H1 (cell line): ENCODE results near the gene SPATS2. TPM values are rescaled to one million over a fixed set of nuclear protein-coding genes. Genes with fewer than 3 reads are reported as not detected.

Experiments
- CTCF ChIA-PET: fragments of 300-600 bp; sonication (Branson Sonifier 250); formaldehyde crosslinking; loops from one replicate; lab custom pipeline; 2021; ENCODE audit not compliant: partially characterized antibody; lab: Charles Lee
- POLR2A ChIA-PET: fragments of 300-600 bp; sonication (Branson Sonifier 250); formaldehyde crosslinking; loops from one replicate; lab custom pipeline; 2021; ENCODE audit warnings: inconsistent platforms; ENCODE audit not compliant: partially characterized antibody; lab: Charles Lee
- DNase-seq, 2 experiments: peaks; one replicate each; pipeline versions ENCODE4 v3.0.0 to v3.0.0-alpha.2; 2010 to 2022; ENCODE audit warnings: low spot score in 2 of 2, low read depth in 1 of 2, mixed read lengths in 1 of 2
- FAIRE-seq: peaks from 2 replicates; lab custom pipeline; 2011; peaks lifted over from hg19 to GRCh38; lab: Jason Lieb, UNC
- H2AFZ ChIP-seq: 2 replicates; pipeline ENCODE4 v1.8.1; 2012; ENCODE audit warnings: low read length, inconsistent platforms
- H2AK5ac ChIP-seq: 2 replicates; pipeline ENCODE4 v1.6.1; 2013; ENCODE audit warnings: low read depth, low read length
- H2BK120ac ChIP-seq: replicated peaks from 2 replicates; pipeline ENCODE3; 2013; ENCODE audit warnings: low read depth, low read length, inconsistent platforms
- H2BK12ac ChIP-seq: 2 replicates; pipeline ENCODE4 v1.6.1; 2013; ENCODE audit warnings: low read depth, low read length
- H2BK15ac ChIP-seq: 2 replicates; pipeline ENCODE4 v1.6.1; 2013; ENCODE audit warnings: low read length
- H2BK20ac ChIP-seq: 2 replicates; pipeline ENCODE4 v1.6.1; 2013; ENCODE audit warnings: low read length
- H2BK5ac ChIP-seq: 2 replicates; pipeline ENCODE4 v1.6.1; 2013; ENCODE audit warnings: low read depth, low read length
- H3K14ac ChIP-seq: 2 replicates; pipeline ENCODE4 v1.6.1; 2013; ENCODE audit warnings: inconsistent platforms; ENCODE audit not compliant: insufficient read length
- H3K18ac ChIP-seq: 2 replicates; pipeline ENCODE4 v1.6.1; 2013; ENCODE audit warnings: low read length; ENCODE audit errors: extremely low read depth
- H3K23ac ChIP-seq: 2 replicates; pipeline ENCODE4 v1.6.1; 2013; ENCODE audit warnings: inconsistent platforms; ENCODE audit not compliant: insufficient read length
- H3K23me2 ChIP-seq: 2 replicates; pipeline ENCODE4 v1.6.1; 2013; ENCODE audit warnings: low read depth, low read length
- H3K27ac ChIP-seq: 2 replicates; pipeline ENCODE4 v1.6.1; 2011; ENCODE audit warnings: low read depth, low read length, inconsistent platforms
- H3K27me3 ChIP-seq, 4 experiments: replicated peaks in 1 of 4; 1 replicate in 1 of 4; 2 replicates in 3 of 4; pipeline versions ENCODE4 v1.6.1 to v1.8.1; 2011 to 2013; ENCODE audit warnings: low read length in 3 of 4, mild to moderate bottlenecking in 3 of 4, inconsistent platforms in 2 of 4, mixed read lengths in 2 of 4, moderate library complexity in 1 of 4; ENCODE audit not compliant: control insufficient read depth in 3 of 4, insufficient read depth in 3 of 4; ENCODE audit errors: extremely low read depth in 1 of 4
- H3K36me3 ChIP-seq, 4 experiments: 2 replicates each; pipeline versions ENCODE4 v1.6.1 to v1.8.1; 2011 to 2013; ENCODE audit warnings: mild to moderate bottlenecking in 4 of 4, low read length in 3 of 4, moderate library complexity in 2 of 4, control low read depth in 1 of 4, inconsistent platforms in 1 of 4; ENCODE audit not compliant: insufficient read depth in 4 of 4, control insufficient read depth in 2 of 4
- H3K4ac ChIP-seq: replicated peaks from 2 replicates; pipeline ENCODE3; 2013; ENCODE audit warnings: low read length, low read depth, mixed read lengths, inconsistent platforms; ENCODE audit not compliant: insufficient read length
- H3K4me1 ChIP-seq, 4 experiments: replicated peaks in 1 of 4; 1 replicate in 1 of 4; 2 replicates in 3 of 4; pipeline versions ENCODE4 v1.6.1 to v1.8.1; 2011 to 2013; ENCODE audit warnings: low read length in 3 of 4, inconsistent platforms in 2 of 4, mixed read lengths in 1 of 4; ENCODE audit not compliant: insufficient read depth in 4 of 4, control insufficient read depth in 3 of 4
- H3K4me2 ChIP-seq, 2 experiments: 2 replicates each; pipeline versions ENCODE4 v1.6.1 to v1.8.1; 2011 to 2013; ENCODE audit warnings: low read depth in 2 of 2, low read length in 2 of 2, control low read depth in 1 of 2, inconsistent platforms in 1 of 2, mild to moderate bottlenecking in 1 of 2; ENCODE audit not compliant: insufficient read depth in 1 of 2
- H3K4me3 ChIP-seq, 4 experiments: fragments of 200-600, 300-600 bp in 1 of 4; sonication (generic), shearing (Covaris generic), sonication (Bioruptor Twin) in 1 of 4; 2 replicates each; pipeline versions ENCODE4 v1.5.1 to v1.8.1; 2011 to 2016; ENCODE audit warnings: low read length in 4 of 4, low read depth in 3 of 4, control low read depth in 2 of 4, inconsistent platforms in 2 of 4, mild to moderate bottlenecking in 2 of 4, mixed read lengths in 1 of 4, moderate library complexity in 1 of 4; ENCODE audit not compliant: insufficient read depth in 2 of 4; ENCODE audit errors: extremely low read depth in 1 of 4
- H3K56ac ChIP-seq: replicated peaks from 2 replicates; pipeline ENCODE3; 2013; ENCODE audit warnings: low read depth, mild to moderate bottlenecking, mixed read lengths, low read length, inconsistent platforms; ENCODE audit not compliant: insufficient read length
- H3K79me1 ChIP-seq: 2 replicates; pipeline ENCODE4 v1.6.1; 2013; ENCODE audit warnings: low read depth, low read length, control low read depth
- H3K79me2 ChIP-seq, 2 experiments: 2 replicates each; pipeline versions ENCODE4 v1.6.1 to v1.8.1; 2012 to 2013; ENCODE audit warnings: low read length in 2 of 2, mild to moderate bottlenecking in 2 of 2, inconsistent platforms in 1 of 2; ENCODE audit not compliant: insufficient read depth in 2 of 2, control insufficient read depth in 1 of 2
- H3K9ac ChIP-seq, 4 experiments: replicated peaks in 1 of 4; 1 replicate in 1 of 4; 2 replicates in 3 of 4; pipeline versions ENCODE4 v1.6.1 to v1.8.1; 2011 to 2013; ENCODE audit warnings: low read depth in 3 of 4, low read length in 3 of 4, control low read depth in 2 of 4, mild to moderate bottlenecking in 2 of 4, moderate library complexity in 2 of 4, inconsistent platforms in 1 of 4; ENCODE audit errors: extremely low read depth in 1 of 4
- H3K9me3 ChIP-seq, 2 experiments: 2 replicates each; pipeline versions ENCODE4 v1.6.1 to v1.8.1; 2012 to 2013; ENCODE audit warnings: mild to moderate bottlenecking in 2 of 2, moderate library complexity in 2 of 2, control low read depth in 1 of 2, inconsistent platforms in 1 of 2, low read depth in 1 of 2, low read length in 1 of 2, mixed read lengths in 1 of 2; ENCODE audit not compliant: insufficient read depth in 2 of 2
- H4K20me1 ChIP-seq, 2 experiments: replicated peaks in 1 of 2; 2 replicates each; pipeline versions ENCODE3 to v1.8.1; 2011 to 2013; ENCODE audit warnings: inconsistent platforms in 2 of 2, low read length in 2 of 2, mild to moderate bottlenecking in 1 of 2; ENCODE audit not compliant: insufficient read depth in 2 of 2, control insufficient read depth in 1 of 2
- H4K5ac ChIP-seq: 2 replicates; pipeline ENCODE4 v1.6.1; 2013; ENCODE audit warnings: low read length, low read depth, mixed read lengths, inconsistent platforms; ENCODE audit not compliant: insufficient read length
- H4K8ac ChIP-seq: 2 replicates; pipeline ENCODE4 v1.8.0; 2013; ENCODE audit warnings: mild to moderate bottlenecking, moderate library complexity, low read length, inconsistent platforms; ENCODE audit not compliant: insufficient read depth; ENCODE audit errors: extremely low read depth
- H4K91ac ChIP-seq: replicated peaks from 2 replicates; pipeline ENCODE3; 2013; ENCODE audit warnings: low read length, mixed read lengths, inconsistent platforms; ENCODE audit not compliant: insufficient read length
- BACH1 ChIP-seq: IDR thresholded peaks from 2 replicates; pipeline ENCODE4 v1.6.1; 2012; ENCODE audit warnings: low read length, improper control_type of control experiment
- CBX5 ChIP-seq: fragments of 300-800, 300-1000 bp; sonication (generic); IDR thresholded peaks from 2 replicates; pipeline ENCODE4 v1.7.1; 2016; ENCODE audit warnings: antibody characterized with exemption, low read length, low read depth
- CREB1 ChIP-seq: IDR thresholded peaks from 2 replicates; pipeline ENCODE4 v1.6.1; 2012; ENCODE audit warnings: inconsistent platforms
- GTF2F1 ChIP-seq: IDR thresholded peaks from 2 replicates; pipeline ENCODE4 v1.6.1; 2012; ENCODE audit warnings: low read depth, low read length, improper control_type of control experiment, borderline replicate concordance
- JUND ChIP-seq: IDR thresholded peaks from 2 replicates; pipeline ENCODE4 v1.6.1; 2011; ENCODE audit warnings: mild to moderate bottlenecking, improper control_type of control experiment, low read length
- MAFK ChIP-seq: IDR thresholded peaks from 2 replicates; pipeline ENCODE4 v1.6.1; 2012; ENCODE audit warnings: low read depth, mild to moderate bottlenecking, improper control_type of control experiment, low read length
- POLR2A ChIP-seq, 2 experiments: IDR thresholded peaks; 1 replicate in 1 of 2; 2 replicates in 1 of 2; pipeline ENCODE4 v1.6.1; 2011; ENCODE audit warnings: low read depth in 2 of 2, low read length in 2 of 2, mild to moderate bottlenecking in 2 of 2; ENCODE audit errors: control extremely low read depth in 1 of 2
- POLR2AphosphoS5 ChIP-seq: IDR thresholded peaks from 2 replicates; pipeline ENCODE4 v1.6.1; 2011; ENCODE audit warnings: low read depth, low read length
- RXRA ChIP-seq: IDR thresholded peaks from 2 replicates; pipeline ENCODE4 v1.6.1; 2011; ENCODE audit warnings: low read depth, mild to moderate bottlenecking, low read length, moderate library complexity; ENCODE audit not compliant: insufficient read depth
- SP2 ChIP-seq: IDR thresholded peaks from 2 replicates; pipeline ENCODE4 v1.6.1; 2012; ENCODE audit warnings: mild to moderate bottlenecking, low read length, inconsistent platforms
- SUZ12 ChIP-seq: fragments of 200-600 bp; sonication (generic); IDR thresholded peaks from 2 replicates; pipeline ENCODE4 v1.6.1; 2012; ENCODE audit warnings: mild to moderate bottlenecking, inconsistent platforms, low read length, moderate library complexity, mixed read lengths
- TAF1 ChIP-seq: IDR thresholded peaks from 2 replicates; pipeline ENCODE4 v1.6.1; 2011; ENCODE audit warnings: mild to moderate bottlenecking, low read depth, low read length
- TAF7 ChIP-seq: optimal IDR thresholded peaks from 2 replicates; pipeline ENCODE3; 2011; ENCODE audit warnings: low read depth, mild to moderate bottlenecking, inconsistent platforms, low read length, moderate library complexity, borderline replicate concordance
- polyA plus RNA-seq, 7 experiments: library from polyadenylated mRNA; depleted of rRNA in 3 of 7; stranded (reverse) in 5 of 7; unstranded in 2 of 7; fragments of >200 nt in 5 of 7; fragments of 200-250 nt in 2 of 7; gene quantifications; 1 replicate in 5 of 7; 2 replicates in 1 of 7; 4 replicates in 1 of 7; pipeline versions ENCODE4 v1.2.1 to v1.2.3, GENCODE V29; 2011 to 2013; ENCODE audit warnings: missing spikeins in 2 of 7, mixed read lengths in 2 of 7
- total RNA-seq: library from RNA; stranded (reverse); fragmentation: NEBNext Ultra II Directional; extraction: Animal tissue kit (Norgen Biotek cat#: 25700); gene quantifications from 2 replicates; pipeline ENCODE4 v1.2.1, GENCODE V29; 2021

SPATS2 gene
- total and polyA plus RNA-seq, 2 of the 8 experiments (the other 6 are each of a cell fraction or from before 2014, with no cell fraction given): 19.2 to 24.5 TPM

DNA sequence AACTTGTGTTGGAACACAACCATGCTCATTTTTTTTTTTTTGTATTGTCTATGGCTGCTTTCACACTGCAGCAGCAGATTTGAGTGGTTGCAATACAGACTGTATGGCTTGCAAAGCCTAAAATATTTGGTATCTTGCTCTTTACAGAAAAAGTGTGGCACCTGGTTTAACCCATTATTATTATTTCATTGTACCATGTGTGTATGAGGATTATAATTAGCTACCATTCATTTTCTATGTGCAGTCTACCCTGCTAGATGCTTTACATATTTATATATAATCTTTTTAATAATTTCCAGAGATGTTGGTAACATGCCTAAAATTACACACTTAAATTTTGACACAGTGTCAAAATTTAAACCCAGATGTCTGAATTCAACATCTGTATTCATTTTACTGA is 37.7 kb downstream of the SPATS2 start:
- ChIA-PET CTCF (interaction anchor here (0.7 to 1.9 kb wide), 3 partner anchors 11 to 204 kb away, joined by 4 read pairs; no protein-coding TSS in a partner anchor), POLR2A (interaction anchor here (0.6 kb wide), 1 partner anchor 69 kb away, joined by 8 read pairs; no protein-coding TSS in a partner anchor)
- peaks cover 0 to 4% of the 10 kb centered on the region in 2 experiments; a peak in 1 of 4 replicates for H3K79me2 ChIP-seq

More for the DNA sequence above, 37.7 kb downstream of the SPATS2 start:
- no peak overlapping the region for H4K8ac ChIP-seq
- no peak overlapping the region for H2BK5ac ChIP-seq
- H3K14ac ChIP-seq: no peak overlapping the region
- H4K91ac ChIP-seq: no peak overlapping the region
- H3K56ac ChIP-seq: no peak overlapping the region
- no peak overlapping the region for H3K23ac ChIP-seq
- no peak overlapping the region for H3K18ac ChIP-seq
- DNase-seq (no peak), FAIRE-seq (no peak)
- no peak overlapping the region for H2AK5ac ChIP-seq
- TF ChIP-seq POLR2A (IDR thresholded peaks at IDR 0.05; ENCODE audit: control extremely low read depth in 1 of 2, low read depth in 2 of 2, low read length in 2 of 2) (no peak), SUZ12 (no peak), SP2 (no peak), RXRA (no peak), CBX5 (no peak), TAF7 (no peak), GTF2F1 (no peak), CREB1 (no peak), TAF1 (no peak), BACH1 (no peak), JUND (no peak), MAFK (no peak), POLR2AphosphoS5 (no peak)
- H3K4me2 ChIP-seq: no peak overlapping the region
- H3K79me1 ChIP-seq: no peaks in the 10 kb centered on the region; the same call in 1 of the 2 replicates
- peaks cover 3% of the 10 kb centered on the region in 2 experiments for H4K20me1 ChIP-seq
- H3K27ac ChIP-seq: no peak overlapping the region
- no peaks in the 10 kb centered on the region for H3K27me3 ChIP-seq
- no peaks in the 10 kb centered on the region for H3K4me1 ChIP-seq
- H2BK15ac ChIP-seq: no peak overlapping the region
- H2BK12ac ChIP-seq: no peak overlapping the region
- H2BK20ac ChIP-seq: no peak overlapping the region
- H4K5ac ChIP-seq: no peak overlapping the region
- no peak overlapping the region for H3K9ac ChIP-seq
- H3K9me3 ChIP-seq: no peaks in the 10 kb centered on the region
- H3K4me3 ChIP-seq: no peak overlapping the region
- no peak overlapping the region for H3K4ac ChIP-seq
- H2BK120ac ChIP-seq: no peak overlapping the region
- no peak overlapping the region for H2AFZ ChIP-seq
- peaks cover 3% of the 10 kb centered on the region; the same call in 1 of the 2 replicates for H3K23me2 ChIP-seq
- no peaks in the 10 kb centered on the region for H3K36me3 ChIP-seq
